Measurements from ENCODE around the gene GBE1.

The GBE1 gene

DNA sequence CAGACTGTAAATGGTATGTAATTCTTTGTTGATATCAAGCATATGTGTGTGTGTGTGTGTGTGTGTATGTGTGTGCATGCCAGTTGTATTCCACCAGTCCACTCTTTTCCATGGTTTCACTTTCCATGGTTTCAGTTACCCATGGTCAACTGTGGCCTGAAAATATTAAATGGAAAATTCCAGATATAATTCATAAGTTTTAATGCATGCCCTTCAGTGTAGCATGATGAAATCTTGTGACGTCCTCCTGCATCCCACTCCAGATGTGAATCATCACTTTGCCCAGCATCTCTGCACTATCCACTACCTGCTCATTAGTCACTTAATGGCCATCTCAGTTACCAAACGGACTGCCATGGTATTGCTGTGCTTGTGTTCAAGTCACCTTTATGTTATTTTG is 215.9 kb downstream of the GBE1 start:
- DNase-seq (ENCODE audit: low read depth in 2 of 2) = peak; percentile 29 to 76
- TF ChIP-seq, protein P1, sequence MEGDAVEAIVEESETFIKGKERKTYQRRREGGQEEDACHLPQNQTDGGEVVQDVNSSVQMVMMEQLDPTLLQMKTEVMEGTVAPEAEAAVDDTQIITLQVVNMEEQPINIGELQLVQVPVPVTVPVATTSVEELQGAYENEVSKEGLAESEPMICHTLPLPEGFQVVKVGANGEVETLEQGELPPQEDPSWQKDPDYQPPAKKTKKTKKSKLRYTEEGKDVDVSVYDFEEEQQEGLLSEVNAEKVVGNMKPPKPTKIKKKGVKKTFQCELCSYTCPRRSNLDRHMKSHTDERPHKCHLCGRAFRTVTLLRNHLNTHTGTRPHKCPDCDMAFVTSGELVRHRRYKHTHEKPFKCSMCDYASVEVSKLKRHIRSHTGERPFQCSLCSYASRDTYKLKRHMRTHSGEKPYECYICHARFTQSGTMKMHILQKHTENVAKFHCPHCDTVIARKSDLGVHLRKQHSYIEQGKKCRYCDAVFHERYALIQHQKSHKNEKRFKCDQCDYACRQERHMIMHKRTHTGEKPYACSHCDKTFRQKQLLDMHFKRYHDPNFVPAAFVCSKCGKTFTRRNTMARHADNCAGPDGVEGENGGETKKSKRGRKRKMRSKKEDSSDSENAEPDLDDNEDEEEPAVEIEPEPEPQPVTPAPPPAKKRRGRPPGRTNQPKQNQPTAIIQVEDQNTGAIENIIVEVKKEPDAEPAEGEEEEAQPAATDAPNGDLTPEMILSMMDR (IDR thresholded peaks at IDR 0.05; ENCODE audit: low read depth, low read length) = no peak
- no peak overlapping the region for H3K4me3 ChIP-seq (replicated peaks in 1 of 2; ENCODE audit: low read depth in 2 of 2, low read length in 2 of 2)

DNA sequence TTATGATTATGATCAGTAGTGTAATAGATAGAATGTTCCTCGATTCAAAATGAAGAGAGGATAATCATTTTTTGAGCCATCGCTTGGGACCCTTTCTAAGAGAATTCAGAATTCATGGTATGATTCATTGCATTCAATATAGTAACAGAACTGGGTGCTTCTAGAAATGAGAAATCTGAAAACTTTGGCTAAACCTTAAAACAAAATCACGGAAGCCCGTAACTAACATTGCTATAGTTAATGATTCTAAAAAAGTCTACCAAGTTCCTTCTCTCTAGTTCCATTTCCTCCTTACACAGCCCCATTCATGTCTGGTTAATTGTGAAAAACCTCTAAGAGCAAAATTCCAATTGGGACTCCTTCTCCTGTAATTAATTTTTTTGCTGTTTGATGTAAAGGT is 217.1 kb downstream of the GBE1 start:
- no peak overlapping the region for H3K4me3 ChIP-seq (replicated peaks in 1 of 2; ENCODE audit: low read depth in 2 of 2, low read length in 2 of 2)
- TF ChIP-seq, protein P1 (IDR thresholded peaks at IDR 0.05; ENCODE audit: low read depth, low read length) = no peak
- no peak for DNase-seq (ENCODE audit: low read depth in 2 of 2)

DNA sequence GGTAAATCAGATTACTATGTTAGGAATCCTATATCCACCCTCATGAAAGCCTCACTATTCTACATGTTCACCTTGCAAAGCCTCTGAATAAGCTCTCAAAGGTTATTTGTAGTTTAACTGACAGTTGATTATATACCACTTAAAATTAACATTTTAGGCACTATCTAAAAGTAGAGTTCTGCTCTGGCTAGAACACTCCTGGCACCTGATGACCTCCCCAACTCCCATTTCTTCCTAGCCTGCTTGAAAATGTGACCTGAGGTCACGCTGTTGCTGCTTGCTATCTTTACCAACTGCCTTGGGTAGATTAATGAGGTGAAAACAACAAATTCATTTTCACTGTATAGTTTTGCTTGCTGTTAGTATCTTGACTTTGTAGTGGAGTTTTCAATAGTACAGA is 220.7 kb downstream of the GBE1 start:
- TF ChIP-seq, protein P1 (IDR thresholded peaks at IDR 0.05; ENCODE audit: low read depth, low read length) = no peak
- no peak for DNase-seq (ENCODE audit: low read depth in 2 of 2)
- no peak overlapping the region for H3K4me3 ChIP-seq (replicated peaks in 1 of 2; ENCODE audit: low read depth in 2 of 2, low read length in 2 of 2)

DNA sequence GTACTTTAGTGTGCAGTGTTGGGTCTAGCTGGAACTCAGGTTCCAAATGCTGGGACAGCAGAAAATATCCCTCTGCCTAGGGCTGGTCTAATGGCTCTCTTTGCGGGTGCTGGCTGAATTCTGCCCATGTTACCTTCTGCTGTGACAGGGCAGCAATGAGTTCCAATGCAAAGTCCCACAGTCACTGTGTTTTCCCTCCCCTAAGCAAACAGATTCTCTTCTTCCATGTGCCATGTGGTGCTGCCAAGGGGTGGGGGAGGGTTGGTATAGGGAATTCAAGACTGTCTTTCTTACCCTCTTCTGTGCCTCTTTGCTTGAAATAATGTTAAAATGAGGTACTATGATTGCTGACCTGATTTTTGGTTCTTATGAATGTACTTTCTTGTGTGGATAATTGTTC is 229.6 kb downstream of the GBE1 start:
- TF ChIP-seq, protein P1 (IDR thresholded peaks at IDR 0.05; ENCODE audit: low read depth, low read length) = no peak
- no peak overlapping the region for H3K4me3 ChIP-seq (replicated peaks in 1 of 2; ENCODE audit: low read depth in 2 of 2, low read length in 2 of 2)
- no peak for DNase-seq (ENCODE audit: low read depth in 2 of 2)

DNA sequence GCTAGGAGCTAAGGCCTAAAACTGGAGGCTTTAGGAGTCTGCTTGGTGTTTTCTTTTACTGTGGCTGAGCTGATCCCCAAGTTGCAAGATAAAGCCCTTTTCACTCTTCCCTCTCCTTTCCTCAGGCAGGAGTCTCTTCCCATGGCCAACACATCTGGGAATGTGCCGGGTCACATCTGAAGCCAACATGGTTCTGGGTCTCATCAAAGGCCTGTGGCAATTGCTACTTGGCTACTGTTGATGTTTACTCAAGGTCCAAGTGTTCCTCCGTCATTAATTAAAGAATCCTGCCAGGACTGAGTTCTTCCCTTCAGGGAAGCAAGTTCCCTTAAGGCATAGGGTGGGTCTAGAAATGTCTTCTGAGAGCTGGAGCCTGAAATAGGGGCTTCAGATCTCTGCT is 230.2 kb downstream of the GBE1 start:
- DNase-seq (ENCODE audit: low read depth in 2 of 2) = no peak
- H3K4me3 ChIP-seq (replicated peaks in 1 of 2; ENCODE audit: low read depth in 2 of 2, low read length in 2 of 2) = no peak overlapping the region
- TF ChIP-seq, protein P1 (IDR thresholded peaks at IDR 0.05; ENCODE audit: low read depth, low read length) = no peak

DNA sequence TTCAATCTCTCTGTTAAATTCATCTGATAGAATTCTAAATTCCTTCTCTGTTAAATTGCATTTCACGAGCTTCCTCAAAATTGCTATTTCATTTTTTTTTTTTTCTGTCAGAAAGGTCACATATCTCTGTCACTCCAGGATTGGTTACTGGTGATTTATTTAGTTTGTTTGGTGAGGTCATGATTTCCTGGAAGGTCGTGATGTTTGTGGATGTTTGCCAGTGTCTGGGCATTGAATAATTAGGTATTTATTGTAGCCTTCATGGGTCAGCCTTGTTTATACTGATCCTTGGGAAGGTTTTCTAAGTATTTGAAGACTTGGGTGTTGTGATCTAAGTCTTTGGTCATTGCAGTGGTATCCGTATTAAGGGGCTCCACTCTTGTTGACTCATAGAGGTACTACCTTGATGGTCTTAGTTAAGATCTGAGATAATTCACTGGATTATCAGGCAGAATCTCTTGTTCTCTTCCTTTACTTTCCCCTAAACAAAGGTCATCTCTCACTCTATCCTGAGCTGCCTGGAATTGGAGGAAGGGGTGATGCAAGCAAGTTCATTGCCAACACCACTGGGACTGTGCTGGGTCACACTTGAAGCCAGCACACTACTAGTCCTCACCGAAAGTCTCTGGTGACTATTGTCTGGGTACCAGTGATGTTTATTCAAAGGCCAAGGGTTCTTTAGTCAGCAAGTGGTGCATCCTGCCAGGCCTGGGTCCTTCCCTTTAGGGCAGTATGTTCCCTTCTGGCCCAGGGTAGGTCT is 231.1 kb downstream of the GBE1 start:
- DNase-seq (ENCODE audit: low read depth in 2 of 2) = no peak
- TF ChIP-seq, protein P1 (IDR thresholded peaks at IDR 0.05; ENCODE audit: low read depth, low read length) = no peak
- no peak overlapping the region for H3K4me3 ChIP-seq (replicated peaks in 1 of 2; ENCODE audit: low read depth in 2 of 2, low read length in 2 of 2)

DNA sequence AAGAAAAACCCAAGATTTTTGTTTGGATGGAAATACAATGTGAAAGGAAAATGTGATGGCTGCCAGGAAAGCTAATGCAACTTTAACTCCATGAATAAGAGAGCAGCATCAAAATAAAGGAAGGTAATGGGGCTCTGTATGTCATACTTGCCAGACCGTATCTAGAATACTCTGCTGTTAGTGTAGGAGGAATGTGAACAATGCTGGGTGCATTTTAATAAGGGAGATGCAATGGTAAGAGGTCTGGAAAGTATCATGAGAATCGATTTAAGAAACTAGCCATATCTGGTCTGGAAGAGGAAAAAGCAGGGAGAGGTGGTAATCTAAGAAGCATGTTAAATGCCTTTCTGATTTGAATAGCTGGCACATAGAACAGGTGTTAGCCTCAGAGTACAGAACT is 239.6 kb downstream of the GBE1 start:
- no peak overlapping the region for H3K4me3 ChIP-seq (replicated peaks in 1 of 2; ENCODE audit: low read depth in 2 of 2, low read length in 2 of 2)
- DNase-seq (ENCODE audit: low read depth in 2 of 2) = no peak
- TF ChIP-seq, protein P1 (IDR thresholded peaks at IDR 0.05; ENCODE audit: low read depth, low read length) = no peak
